IMR-90 (cell line): ENCODE data around the gene PRKCE. TPM values are rescaled to one million over a fixed set of nuclear protein-coding genes. Genes with fewer than 3 reads are reported as not detected.

Experiments used
- ATAC-seq: fragments of 200-7000 bp; cut with Tn5 transposase; 2 replicates; pipeline ENCODE4 v1.9.1; 2020; ENCODE audit warnings: low read depth, mild to moderate bottlenecking, moderate library complexity
- BruUV-seq: library from RNA; stranded (reverse); fragments of 400-500 nt; replicated peaks from 2 replicates; lab custom pipeline; 2021; lab: Mats Ljungman, UMichigan
- CTCF ChIA-PET: fragments of 300-600 bp; formaldehyde crosslinking; extraction: SDS; loops from one replicate; lab custom pipeline; 2021; ENCODE audit warnings: antibody characterized with exemption; lab: Yijun Ruan, JAX
- POLR2A ChIA-PET: fragments of 300-600 bp; sonication (Branson Sonifier 250); formaldehyde crosslinking; loops from one replicate; lab custom pipeline; 2022; ENCODE audit warnings: antibody characterized with exemption; ENCODE audit not compliant: unreplicated experiment; lab: Charles Lee
- DNase-seq: peaks from one replicate; pipeline ENCODE4 v3.0.0; 2013
- H2AFZ ChIP-seq: replicated peaks from 2 replicates; pipeline ENCODE3; 2013; ENCODE audit warnings: low read length, mild to moderate bottlenecking; ENCODE audit not compliant: poor library complexity
- H2AK5ac ChIP-seq: 2 replicates; pipeline ENCODE4 v1.6.1; 2013; ENCODE audit warnings: low read depth, low read length, inconsistent platforms
- H2AK9ac ChIP-seq: replicated peaks from 2 replicates; pipeline ENCODE3; 2013; ENCODE audit warnings: mild to moderate bottlenecking, low read depth, low read length, moderate library complexity; ENCODE audit not compliant: poor library complexity
- H2BK120ac ChIP-seq: 2 replicates; pipeline ENCODE4 v1.6.1; 2013; ENCODE audit warnings: low read depth, low read length, inconsistent platforms
- H2BK15ac ChIP-seq: 3 replicates; pipeline ENCODE4 v1.6.1; 2013; ENCODE audit warnings: low read depth, low read length, inconsistent platforms
- H2BK20ac ChIP-seq: 2 replicates; pipeline ENCODE4 v1.6.1; 2013; ENCODE audit warnings: low read depth, mild to moderate bottlenecking, inconsistent platforms, low read length, moderate library complexity
- H2BK5ac ChIP-seq: 2 replicates; pipeline ENCODE4 v1.6.1; 2013; ENCODE audit warnings: mild to moderate bottlenecking, low read depth, low read length, inconsistent platforms; ENCODE audit not compliant: poor library complexity, severe bottlenecking
- H3K14ac ChIP-seq: replicated peaks from 2 replicates; pipeline ENCODE4 v1.6.1; 2013; ENCODE audit warnings: low read depth, low read length, inconsistent platforms
- H3K18ac ChIP-seq: 2 replicates; pipeline ENCODE4 v1.6.1; 2013; ENCODE audit warnings: low read depth, low read length, control low read depth
- H3K23ac ChIP-seq: 2 replicates; pipeline ENCODE4 v1.6.1; 2013; ENCODE audit warnings: low read depth, low read length, inconsistent platforms
- H3K27ac ChIP-seq: 2 replicates; pipeline ENCODE4 v1.5.1; 2013; ENCODE audit warnings: mild to moderate bottlenecking, control low read depth, low read length; ENCODE audit not compliant: insufficient read depth
- H3K27me3 ChIP-seq: 2 replicates; pipeline ENCODE4 v1.6.1; 2013; ENCODE audit warnings: low read length; ENCODE audit not compliant: control insufficient read depth, insufficient read depth
- H3K36me3 ChIP-seq: 2 replicates; pipeline ENCODE4 v1.6.1; 2013; ENCODE audit warnings: low read length, mixed read lengths; ENCODE audit not compliant: control insufficient read depth, insufficient read depth
- H3K4ac ChIP-seq: 2 replicates; pipeline ENCODE4 v1.6.1; 2013; ENCODE audit warnings: low read depth, low read length, inconsistent platforms
- H3K4me1 ChIP-seq: 2 replicates; pipeline ENCODE4 v1.6.1; 2013; ENCODE audit warnings: low read length, mixed read lengths; ENCODE audit not compliant: control insufficient read depth, insufficient read depth
- H3K4me2 ChIP-seq: 2 replicates; pipeline ENCODE4 v1.6.1; 2013; ENCODE audit warnings: low read depth, mild to moderate bottlenecking, control low read depth, low read length, moderate library complexity
- H3K4me3 ChIP-seq: 2 replicates; pipeline ENCODE4 v1.5.1; 2013; ENCODE audit warnings: low read depth, mild to moderate bottlenecking, control low read depth, low read length, moderate library complexity; ENCODE audit not compliant: insufficient read depth
- H3K56ac ChIP-seq: 2 replicates; pipeline ENCODE4 v1.6.1; 2013; ENCODE audit warnings: low read length, inconsistent platforms; ENCODE audit not compliant: insufficient read depth; ENCODE audit errors: extremely low read depth
- H3K79me1 ChIP-seq, 2 experiments: 2 replicates each; pipeline ENCODE4 v1.6.1; 2013; ENCODE audit warnings: low read length in 2 of 2, inconsistent platforms in 1 of 2, low read depth in 1 of 2
- H3K9ac ChIP-seq: 2 replicates; pipeline ENCODE4 v1.6.1; 2013; ENCODE audit warnings: low read depth, low read length, control low read depth
- H3K9me1 ChIP-seq: 2 replicates; pipeline ENCODE4 v1.6.1; 2013; ENCODE audit warnings: low read length, inconsistent platforms; ENCODE audit not compliant: insufficient read depth
- H3K9me3 ChIP-seq: 2 replicates; pipeline ENCODE4 v1.6.1; 2013; ENCODE audit warnings: low read length; ENCODE audit not compliant: control insufficient read depth, insufficient read depth
- H4K20me1 ChIP-seq: 2 replicates; pipeline ENCODE4 v1.6.1; 2013; ENCODE audit warnings: low read length, inconsistent platforms; ENCODE audit not compliant: insufficient read depth
- H4K5ac ChIP-seq: 2 replicates; pipeline ENCODE4 v1.6.1; 2013; ENCODE audit warnings: mild to moderate bottlenecking, low read depth, low read length, control low read depth
- H4K8ac ChIP-seq, 2 experiments: 2 replicates each; pipeline ENCODE4 v1.6.1; 2013; ENCODE audit warnings: low read depth in 2 of 2, low read length in 2 of 2, control low read depth in 1 of 2, inconsistent platforms in 1 of 2
- H4K91ac ChIP-seq: 2 replicates; pipeline ENCODE4 v1.6.1; 2013; ENCODE audit warnings: low read depth, low read length, inconsistent platforms; ENCODE audit not compliant: insufficient read depth
- BHLHE40 ChIP-seq: fragments of 150-350 bp; IDR thresholded peaks from 2 replicates; pipeline ENCODE4 v1.6.1; 2016; ENCODE audit warnings: mild to moderate bottlenecking, low read depth, low read length
- CEBPB ChIP-seq: IDR thresholded peaks from 2 replicates; pipeline ENCODE4 v1.6.1; 2012; ENCODE audit warnings: low read depth, low read length, improper control_type of control experiment
- CTCF ChIP-seq: conservative IDR thresholded peaks from 2 replicates; pipeline ENCODE4 v1.5.1; 2012; ENCODE audit warnings: mild to moderate bottlenecking, low read depth, low read length, improper control_type of control experiment
- ELK1 ChIP-seq: fragments of 150-350 bp; IDR thresholded peaks from 2 replicates; pipeline ENCODE4 v1.6.1; 2016; ENCODE audit warnings: low read depth, mild to moderate bottlenecking, low read length, moderate library complexity, borderline replicate concordance
- FOS ChIP-seq: fragments of 150-350 bp; IDR thresholded peaks from 2 replicates; pipeline ENCODE4 v1.6.1; 2016; ENCODE audit warnings: low read depth, low read length
- RAD21 ChIP-seq: IDR thresholded peaks from 2 replicates; pipeline ENCODE4 v1.6.1; 2012; ENCODE audit warnings: low read length, improper control_type of control experiment
- RFX5 ChIP-seq: IDR thresholded peaks from 2 replicates; pipeline ENCODE4 v1.8.0; 2012; ENCODE audit warnings: low read depth, mild to moderate bottlenecking, low read length, moderate library complexity
- SMC3 ChIP-seq: fragments of 150-350 bp; IDR thresholded peaks from 2 replicates; pipeline ENCODE4 v1.6.1; 2016; ENCODE audit warnings: low read depth, mild to moderate bottlenecking, antibody characterized with exemption, low read length, moderate library complexity
- USF2 ChIP-seq: fragments of 150-350 bp; IDR thresholded peaks from 2 replicates; pipeline ENCODE4 v1.6.1; 2017; ENCODE audit warnings: mild to moderate bottlenecking, antibody characterized with exemption, low read length, low read depth
- WGBS, 2 experiments: methylation state at CpG; one replicate each; pipeline versions ENCODE4 v1.1.5 to v1.1.7; 2013; ENCODE audit warnings: missing lambda C conversion rate in 2 of 2; ENCODE audit not compliant: insufficient read length in 1 of 2; ENCODE audit errors: extremely low coverage in 2 of 2; 5-methylcytosine and 5-hydroxymethylcytosine counted together
- dilution Hi-C: fragments of 300-500 bp; cut with HindIII; formaldehyde crosslinking; loops from one replicate; pipeline ENCODE4 v1.14.3; 2018; ENCODE audit warnings: low sequenced_read_pairs; ENCODE audit not compliant: unreplicated experiment
- in situ Hi-C: fragments of 300-500 bp; cut with MboI; formaldehyde crosslinking; loops from 3 replicates; pipeline ENCODE4 v1.14.3; 2019; ENCODE audit warnings: low sequenced_read_pairs, inconsistent platforms, mixed read lengths
- intact Hi-C: fragments of 100-400 bp; cut with micrococcal nuclease; formaldehyde crosslinking; loops from 2 replicates; pipeline ENCODE4 v1.10.0; 2022
- polyA plus RNA-seq, 3 experiments: library from polyadenylated mRNA; depleted of rRNA; stranded (reverse); fragments of >200 nt; gene quantifications; 2 replicates each; pipeline ENCODE4 v1.2.3, GENCODE V29; 2012; ENCODE audit warnings: low replicate concordance in 1 of 3
- total RNA-seq: library from RNA; depleted of rRNA; stranded (reverse); fragments of >200 nt; gene quantifications from 2 replicates; pipeline ENCODE4 v1.2.3, GENCODE V29; 2012

PRKCE gene
- total and polyA plus RNA-seq, 2 of the 4 experiments (the other 2 are of a cell fraction), result 8.1 to 32.4 TPM

GRCh38 chr2:45796500-45796899 is 145.0 kb downstream of the PRKCE start:
- H4K91ac ChIP-seq, result no peak overlapping the region
- H3K79me1 ChIP-seq, result peaks cover 6 to 11% of the 10 kb centered on the region in 2 experiments
- no peak overlapping the region for H3K27ac ChIP-seq
- no peak overlapping the region for H3K4ac ChIP-seq
- H3K18ac ChIP-seq, result no peak overlapping the region
- WGBS, 2 experiments, result 56% methylated on average over 1 of the region's 4 CpGs; no CpG with 5 or more reads in 1 of the 2 experiments
- no peak for TF ChIP-seq RAD21
- no peak for TF ChIP-seq ELK1
- TF ChIP-seq BHLHE40, result no peak
- no peak for TF ChIP-seq FOS
- no peak for TF ChIP-seq CTCF
- no peak for TF ChIP-seq SMC3
- no peak for TF ChIP-seq USF2
- TF ChIP-seq RFX5, result no peak
- no peak for TF ChIP-seq CEBPB
- H3K4me1 ChIP-seq, result peaks cover 2% of the 10 kb centered on the region; the same call in 1 of the 2 replicates
- POLR2A ChIA-PET, result no interaction called here
- no peak overlapping the region for H3K23ac ChIP-seq
- CTCF ChIA-PET, result no interaction called here
- H4K8ac ChIP-seq, result no peak overlapping the region
- no peak overlapping the region for H3K4me3 ChIP-seq
- no peak overlapping the region for H2AFZ ChIP-seq
- no peak overlapping the region for H3K14ac ChIP-seq
- H2BK20ac ChIP-seq, result no peak overlapping the region
- H2BK15ac ChIP-seq, result no peak overlapping the region
- H3K9me3 ChIP-seq, result no peaks in the 10 kb centered on the region
- no peak overlapping the region for H2BK120ac ChIP-seq
- no peaks in the 10 kb centered on the region; the same call in 1 of the 2 replicates for H3K9me1 ChIP-seq
- no peak overlapping the region for H3K56ac ChIP-seq
- intact Hi-C loops, result no loop called here
- ATAC-seq (no peak), DNase-seq (no peak)
- H2BK5ac ChIP-seq, result no peak overlapping the region
- H2AK5ac ChIP-seq, result no peak overlapping the region
- no peak overlapping the region for H3K9ac ChIP-seq
- no peak overlapping the region for H4K5ac ChIP-seq
- BruUV-seq, result no TSS peak
- H4K20me1 ChIP-seq, result peaks cover 15% of the 10 kb centered on the region
- H2AK9ac ChIP-seq, result no peak overlapping the region
- in situ Hi-C loops, result no loop called here
- H3K27me3 ChIP-seq, result no peaks in the 10 kb centered on the region
- no peak overlapping the region for H3K4me2 ChIP-seq
- no peaks in the 10 kb centered on the region for H3K36me3 ChIP-seq
- dilution Hi-C loops, result no loop called here
